HG03460 (cell line): ENCODE data around the gene MREG.
A peak's percentile ranks its signal among the peaks of the same experiment; 100 is the strongest.
"Not testable (repeated sequence)": the region's sequence is repeated elsewhere in the genome, so short reads cannot be mapped to it uniquely, and the experiment has no call there.

ENCODE experiments used
- ATAC-seq: cut with Tn5 transposase; IDR thresholded peaks from one replicate; pipeline ENCODE4 v1.9.1; 2021; ENCODE audit not compliant: unreplicated experiment

MREG gene

GRCh38 chr2:216021768-216022565 lies 8.6 kb upstream of the MREG start:
- ATAC-seq = no peak

DNA sequence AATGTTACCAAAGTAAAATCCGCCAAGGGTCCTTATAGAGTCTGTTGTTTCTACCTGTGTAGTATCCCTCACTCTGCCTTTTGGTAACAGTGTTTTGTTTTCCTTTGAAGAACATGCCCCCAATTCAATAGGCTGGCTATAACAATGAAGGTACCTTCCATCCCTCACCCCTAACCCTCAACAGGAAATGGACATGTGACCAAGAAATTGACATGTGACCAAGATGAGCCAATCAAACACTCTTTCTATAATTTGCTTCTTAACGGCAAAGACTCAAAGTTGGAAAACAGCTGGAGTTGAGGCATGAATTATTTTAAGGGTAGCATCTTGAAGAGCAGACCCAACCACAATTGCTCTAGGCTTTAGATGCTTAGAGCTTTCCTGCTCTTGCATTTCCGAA lies 5.4 kb upstream of the MREG start:
- ATAC-seq = no peak

DNA sequence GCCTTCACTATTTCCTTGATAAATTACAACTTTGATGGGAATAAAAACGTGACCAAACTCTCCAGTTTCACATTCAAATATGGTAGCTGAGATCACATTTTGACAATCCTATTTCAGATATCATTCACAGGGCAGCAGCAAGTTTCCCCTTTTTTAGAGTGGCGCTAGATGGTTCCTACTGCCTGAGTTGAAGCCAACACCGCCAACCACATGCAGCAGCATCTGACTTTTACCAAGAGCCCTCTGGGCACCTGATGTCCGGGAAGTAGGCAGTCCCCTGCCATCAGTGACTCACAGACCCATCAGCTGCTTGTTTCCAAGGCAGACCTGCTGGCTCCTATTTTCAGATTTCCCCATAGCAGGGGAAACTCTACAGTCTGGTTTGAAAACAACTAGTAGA lies 4.0 kb upstream of the MREG start:
- ATAC-seq = peak; percentile 31

DNA sequence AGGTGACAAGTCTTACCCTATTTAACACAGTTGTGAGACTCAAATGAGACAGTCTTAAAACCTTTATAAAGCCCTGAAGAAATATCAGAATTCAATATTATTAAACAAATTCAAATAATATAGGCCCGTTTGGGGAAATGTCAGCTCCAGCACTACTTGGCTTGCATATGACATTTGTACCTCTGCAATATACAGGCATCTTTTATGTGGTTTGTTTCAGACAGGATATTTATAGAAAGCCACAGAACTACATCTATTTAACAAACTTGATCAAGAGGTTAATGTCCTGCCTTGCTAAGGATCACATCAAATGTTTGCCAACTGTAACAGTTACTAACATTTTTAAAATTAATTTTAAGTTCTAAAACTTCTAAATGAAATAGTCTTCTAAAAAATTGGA lies 3.2 kb upstream of the MREG start:
- ATAC-seq = no peak

GRCh38 chr2:216015722-216016464 lies 2.5 kb upstream of the MREG start:
- ATAC-seq = peak; percentile 80

- no peak for ATAC-seq
Measured at GRCh38 chr2:216014986-216015385, 1.6 kb upstream of the MREG start.

DNA sequence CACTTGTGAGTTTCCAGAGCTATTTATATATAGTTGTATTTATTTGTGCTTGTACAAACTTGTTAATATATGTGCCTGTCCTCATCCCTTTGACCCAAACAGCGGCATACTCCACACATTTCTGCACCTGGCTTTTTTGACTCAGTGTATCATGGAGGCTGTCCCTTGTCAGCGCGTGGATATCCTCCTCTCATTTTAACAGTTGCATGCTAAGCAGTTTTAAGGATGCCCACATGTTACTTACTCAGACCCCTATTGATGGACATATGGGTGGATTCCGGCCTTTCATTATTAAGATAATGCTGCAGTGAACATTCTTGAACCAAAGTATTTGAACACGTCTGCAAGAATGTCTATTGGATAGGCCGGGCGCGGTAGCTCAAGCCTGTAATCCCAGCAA lies 655 bp upstream of the MREG start:
- no peak for ATAC-seq

DNA sequence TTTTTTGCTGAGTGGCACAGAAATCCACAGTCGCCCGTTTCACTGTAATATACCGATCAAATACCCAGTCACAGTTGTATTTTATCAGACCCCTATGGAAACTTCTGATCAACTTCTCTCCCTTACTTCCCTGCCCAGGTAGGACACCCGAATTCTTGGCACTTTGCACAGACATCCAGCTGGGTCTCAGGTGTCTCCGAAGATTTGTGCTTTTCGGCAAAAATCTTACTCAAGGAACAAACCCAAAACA lies 596 bp downstream of the MREG start:
- no peak for ATAC-seq

GRCh38 chr2:216012133-216012829 lies 1.1 kb downstream of the MREG start:
- no peak for ATAC-seq

DNA sequence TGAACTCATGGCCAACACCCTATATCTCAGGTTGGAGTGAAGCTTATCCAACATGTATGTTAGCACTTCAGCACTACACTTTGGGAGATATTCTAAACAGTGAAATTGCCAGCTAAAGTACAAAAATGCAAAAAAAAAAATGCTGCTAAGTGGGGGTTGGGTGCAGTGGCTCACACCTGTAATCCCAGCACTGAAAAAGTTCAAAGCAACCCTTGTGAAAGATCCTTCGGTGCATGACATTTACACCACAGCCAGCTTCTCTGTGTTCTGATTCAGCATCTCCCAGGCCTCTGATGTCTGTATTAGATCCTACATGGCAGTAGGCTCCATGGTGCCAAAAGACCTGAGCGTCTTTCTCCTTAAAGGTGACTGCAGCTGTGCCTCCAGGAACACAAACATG lies 4.1 kb downstream of the MREG start:
- ATAC-seq = not testable (repeated sequence)

- ATAC-seq = no peak
Measured at GRCh38 chr2:216008387-216008786, 5.0 kb downstream of the MREG start.

- peak; percentile 51 for ATAC-seq
Measured at GRCh38 chr2:216006164-216006663, 7.1 kb downstream of the MREG start.

- ATAC-seq = no peak
Measured at GRCh38 chr2:216004697-216005283, 8.6 kb downstream of the MREG start.

DNA sequence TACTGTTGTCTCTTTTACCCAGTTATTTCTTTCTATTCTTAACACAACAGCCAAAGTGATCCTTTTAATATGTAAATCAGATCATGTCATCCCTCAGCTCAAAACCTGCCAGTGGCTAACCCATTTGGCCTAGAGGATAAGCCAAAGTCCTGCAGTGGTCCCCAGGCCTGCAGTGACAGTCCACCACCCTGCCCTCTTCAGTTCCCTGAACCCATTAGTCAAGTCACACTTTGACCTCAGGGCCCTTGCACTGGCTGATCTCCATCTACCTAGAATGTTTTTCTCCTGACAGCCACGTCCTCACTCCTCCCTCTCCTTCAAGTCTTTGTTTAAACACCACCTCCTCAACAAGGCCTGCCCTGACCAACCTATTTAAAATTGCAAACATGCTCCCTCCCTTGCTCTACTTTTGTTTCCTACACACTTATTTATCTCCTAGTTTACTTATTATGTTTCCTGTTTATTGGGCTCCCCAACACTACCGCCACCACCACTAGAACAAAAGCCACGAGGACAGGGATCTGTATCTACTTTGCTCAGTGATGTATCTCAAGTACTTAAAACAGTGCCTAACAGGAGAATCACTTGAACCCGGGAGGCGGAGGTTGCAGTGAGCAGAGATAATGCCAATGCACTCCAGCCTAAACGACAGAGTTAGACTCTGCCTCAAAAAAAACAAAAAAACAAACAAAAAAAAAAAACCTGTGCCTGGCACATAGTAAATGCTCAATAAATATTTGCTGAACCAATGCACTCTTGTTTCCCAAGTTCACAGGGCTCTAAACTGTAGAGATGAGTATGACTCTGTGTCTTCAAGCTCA lies 9.3 kb downstream of the MREG start:
- no peak for ATAC-seq

DNA sequence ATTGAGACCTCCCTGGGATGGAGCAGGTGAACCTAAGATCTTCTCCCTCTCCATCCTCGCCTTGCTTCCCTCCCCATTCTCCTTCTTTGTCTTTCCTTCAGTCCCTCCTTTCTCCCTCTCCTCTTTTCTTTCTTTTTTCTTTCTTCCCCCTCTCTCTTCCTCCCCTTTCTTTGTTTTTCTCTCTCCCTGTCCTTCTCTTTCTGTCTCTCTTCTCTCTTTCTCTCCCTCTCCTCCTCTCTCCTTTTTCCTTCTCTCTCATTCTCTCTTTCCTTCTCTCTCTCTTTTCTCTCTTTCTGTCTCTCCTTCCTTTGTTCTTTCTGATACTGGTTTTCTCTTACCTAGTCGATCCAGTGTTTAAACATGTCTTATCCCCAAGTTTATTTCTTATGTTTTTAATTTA lies 10.7 kb downstream of the MREG start:
- no peak for ATAC-seq

DNA sequence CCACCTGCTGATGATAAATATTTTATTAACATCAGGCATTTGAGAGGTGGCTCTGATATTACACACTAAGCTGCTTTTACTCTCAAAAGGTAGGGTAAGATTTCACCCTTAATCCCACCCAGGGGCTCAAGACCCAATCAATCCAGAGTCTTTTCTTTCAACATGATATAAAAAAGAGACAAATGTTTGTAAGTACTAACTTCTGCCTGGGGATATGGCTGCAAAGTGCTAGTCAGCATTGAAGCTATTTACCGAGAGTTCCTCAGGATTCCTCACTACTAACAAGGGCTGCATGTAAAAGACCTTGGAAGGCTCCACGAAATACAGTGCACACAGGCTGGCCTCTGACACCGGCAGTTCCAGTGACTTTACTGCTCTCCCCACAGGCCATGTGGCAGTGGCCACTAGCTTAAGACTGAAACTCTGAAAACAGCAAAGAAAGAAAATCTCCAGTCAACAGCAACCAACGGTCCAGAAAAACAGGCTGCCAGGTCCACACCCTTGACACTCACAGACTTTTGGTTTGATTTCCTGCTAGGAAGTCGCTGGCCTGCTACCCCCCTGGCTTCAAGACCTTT lies 11.2 kb downstream of the MREG start:
- ATAC-seq = no peak

DNA sequence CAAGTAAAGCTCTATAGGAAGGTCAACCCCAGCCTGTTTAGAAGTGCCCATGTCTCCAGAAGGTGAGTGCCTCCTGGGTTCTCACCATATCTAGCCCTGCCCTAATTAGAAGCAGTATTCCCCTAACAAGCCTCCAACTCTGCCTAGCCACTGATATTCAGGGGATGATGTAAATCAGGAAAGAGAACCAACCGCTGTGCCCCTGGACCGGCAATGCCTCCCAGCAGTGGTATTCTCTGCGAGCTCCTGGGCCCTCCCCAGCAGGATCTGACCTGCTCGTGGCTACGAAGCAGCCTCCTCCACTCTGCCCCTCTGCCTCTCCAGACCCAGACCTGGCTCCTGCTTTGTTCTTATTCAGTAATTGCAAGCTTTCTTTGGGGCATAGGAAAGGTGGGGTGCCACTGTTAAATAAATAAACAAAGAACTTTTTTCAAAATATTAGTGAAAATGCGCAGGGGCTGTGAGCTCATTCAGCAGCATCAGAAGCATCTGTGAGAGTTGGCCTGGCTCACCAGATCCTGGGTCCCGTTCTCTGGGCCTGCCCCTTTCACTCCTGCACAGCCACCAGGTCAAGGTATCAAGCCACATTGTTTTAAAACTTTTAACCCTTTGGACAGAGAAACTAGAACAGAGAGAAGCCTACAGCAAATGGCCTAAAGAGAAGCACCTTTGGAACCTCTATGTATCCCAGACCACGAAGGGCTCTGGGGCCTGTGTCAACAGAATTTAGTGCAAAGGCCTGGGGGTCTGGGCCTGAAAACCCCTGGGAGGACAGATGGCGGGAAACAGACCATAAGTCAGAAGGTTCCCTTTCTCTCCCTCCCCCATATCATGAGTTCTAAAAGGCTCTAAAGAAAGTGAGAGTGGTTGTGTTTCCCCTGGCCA lies 11.9 kb downstream of the MREG start:
- ATAC-seq = no peak

- no peak for ATAC-seq
Measured at GRCh38 chr2:215998636-215999035, 14.7 kb downstream of the MREG start.

DNA sequence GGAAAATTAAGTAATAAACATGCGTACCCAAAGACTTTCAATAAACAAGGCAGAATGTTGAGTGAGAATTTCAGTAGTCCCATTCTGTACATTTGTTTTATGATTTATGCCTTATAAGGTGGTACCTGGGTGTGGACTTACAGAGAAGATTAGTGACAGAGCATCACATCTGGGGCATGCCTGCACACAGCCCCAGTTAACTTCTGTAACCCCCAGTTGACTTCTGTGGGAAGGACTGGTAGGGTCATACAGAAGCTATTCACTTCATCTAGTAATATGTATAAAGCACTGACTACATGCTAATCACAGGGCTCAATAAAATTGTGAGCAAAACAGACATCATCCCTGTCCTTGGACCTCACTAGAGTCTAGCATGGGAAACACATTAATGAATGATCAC lies 16.1 kb downstream of the MREG start:
- no peak for ATAC-seq
